HG03521 (cell line): Measurements from ENCODE around the gene USP7.

ENCODE experiments used
- ATAC-seq: cut with Tn5 transposase; IDR thresholded peaks from one replicate; pipeline ENCODE4 v1.9.1; 2021; ENCODE audit warnings: mild to moderate bottlenecking, moderate library complexity; ENCODE audit not compliant: unreplicated experiment

The USP7 gene

GRCh38 chr16:8953064-8953463 lies 10.6 kb downstream of the USP7 start:
- no peak for ATAC-seq

- ATAC-seq: no peak
These were observed 11.4 kb downstream of the USP7 start for GRCh38 chr16:8952281-8952751.

GRCh38 chr16:8951447-8952280 lies 12.0 kb downstream of the USP7 start:
- ATAC-seq: no peak

GRCh38 chr16:8950580-8951077 lies 13.1 kb downstream of the USP7 start:
- no peak for ATAC-seq

GRCh38 chr16:8949536-8950418 lies 13.9 kb downstream of the USP7 start:
- no peak for ATAC-seq

- no peak for ATAC-seq
These were observed 14.9 kb downstream of the USP7 start for GRCh38 chr16:8948831-8949230.

- no peak for ATAC-seq
These were observed 15.6 kb downstream of the USP7 start for GRCh38 chr16:8948069-8948593.

GRCh38 chr16:8946544-8946943 lies 17.2 kb downstream of the USP7 start:
- ATAC-seq: no peak

GRCh38 chr16:8945626-8946296 lies 17.9 kb downstream of the USP7 start:
- no peak for ATAC-seq

- peak; percentile 44 for ATAC-seq
These were observed 19.5 kb downstream of the USP7 start for GRCh38 chr16:8943966-8944759.

- ATAC-seq: no peak
These were observed 20.5 kb downstream of the USP7 start for GRCh38 chr16:8943001-8943763.

- ATAC-seq: no peak
These were observed 21.9 kb downstream of the USP7 start for GRCh38 chr16:8941718-8942344.

- no peak for ATAC-seq
These were observed 25.9 kb downstream of the USP7 start for GRCh38 chr16:8937803-8938202.

GRCh38 chr16:8936421-8936820 lies 27.3 kb downstream of the USP7 start:
- ATAC-seq: peak; percentile 83

GRCh38 chr16:8935989-8936388 lies 27.7 kb downstream of the USP7 start:
- peak; percentile 8 for ATAC-seq

- ATAC-seq: no peak
These were observed 29.1 kb downstream of the USP7 start for GRCh38 chr16:8934601-8935000.

- ATAC-seq: no peak
These were observed 31.8 kb downstream of the USP7 start for GRCh38 chr16:8931859-8932258.

- ATAC-seq: no peak
These were observed 34.5 kb downstream of the USP7 start for GRCh38 chr16:8929086-8929748.
